MG63 (cell line): ENCODE results near the gene MOGAT1. TPM values are rescaled to one million over a fixed set of nuclear protein-coding genes. Genes with fewer than 3 reads are reported as not detected.
A peak's percentile ranks its signal among the peaks of the same experiment; 100 is the strongest.
"Not testable (repeated sequence)": the region's sequence is repeated elsewhere in the genome, so short reads cannot be mapped to it uniquely, and the experiment has no call there.

Experiments used
- DNase-seq: peaks from one replicate; pipeline ENCODE4 v3.0.0-alpha.2; 2020
- H3K27me3 ChIP-seq: fragments of 250-450 bp; sonication (Bioruptor Pico); 2 replicates; pipeline ENCODE4 v1.5.1; 2020; ENCODE audit warnings: mild to moderate bottlenecking, moderate library complexity
- H3K36me3 ChIP-seq: fragments of 250-450 bp; sonication (Bioruptor Pico); 2 replicates; pipeline ENCODE4 v1.5.1; 2020; ENCODE audit warnings: mild to moderate bottlenecking, moderate library complexity
- H3K4me3 ChIP-seq: fragments of 250-450 bp; sonication (Bioruptor Pico); 2 replicates; pipeline ENCODE4 v1.5.1; 2020; ENCODE audit warnings: mild to moderate bottlenecking, moderate library complexity
- H3K9me3 ChIP-seq: fragments of 250-450 bp; sonication (Bioruptor Pico); 2 replicates; pipeline ENCODE4 v1.5.1; 2020; ENCODE audit warnings: mild to moderate bottlenecking, moderate library complexity
- total RNA-seq: library from RNA; depleted of rRNA; stranded (reverse); fragments of >200 nt; shearing (Covaris generic); gene quantifications from 2 replicates; pipeline ENCODE4 v1.2.3, GENCODE V29; 2014; ENCODE audit warnings: low replicate concordance

Gene MOGAT1
- total RNA-seq, 1 experiment from 2014 or later = not detected

DNA sequence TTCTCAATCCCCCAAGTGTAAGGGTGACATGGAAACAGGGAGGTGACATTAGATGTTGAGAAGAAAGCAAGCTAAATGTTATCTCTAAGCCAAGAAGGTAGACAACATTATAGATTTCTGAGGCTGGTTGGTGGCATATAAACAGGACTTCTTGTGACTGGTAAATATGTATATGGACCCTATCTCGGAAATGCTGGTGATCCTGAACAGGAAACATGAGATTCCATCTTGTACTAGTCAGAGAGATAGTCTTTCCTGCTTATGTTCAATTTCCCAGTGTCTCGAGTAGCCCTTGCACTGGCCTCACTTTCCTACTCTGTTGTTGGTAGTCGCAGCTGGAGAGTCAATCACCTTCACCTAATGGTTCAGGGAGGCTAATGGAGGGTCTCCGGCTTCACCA is 26.8 kb downstream of the MOGAT1 start:
- DNase-seq = no peak
- no peaks in the 10 kb centered on the region for H3K27me3 ChIP-seq
- H3K9me3 ChIP-seq = no peaks in the 10 kb centered on the region
- H3K4me3 ChIP-seq = no peak overlapping the region
- no peaks in the 10 kb centered on the region for H3K36me3 ChIP-seq

DNA sequence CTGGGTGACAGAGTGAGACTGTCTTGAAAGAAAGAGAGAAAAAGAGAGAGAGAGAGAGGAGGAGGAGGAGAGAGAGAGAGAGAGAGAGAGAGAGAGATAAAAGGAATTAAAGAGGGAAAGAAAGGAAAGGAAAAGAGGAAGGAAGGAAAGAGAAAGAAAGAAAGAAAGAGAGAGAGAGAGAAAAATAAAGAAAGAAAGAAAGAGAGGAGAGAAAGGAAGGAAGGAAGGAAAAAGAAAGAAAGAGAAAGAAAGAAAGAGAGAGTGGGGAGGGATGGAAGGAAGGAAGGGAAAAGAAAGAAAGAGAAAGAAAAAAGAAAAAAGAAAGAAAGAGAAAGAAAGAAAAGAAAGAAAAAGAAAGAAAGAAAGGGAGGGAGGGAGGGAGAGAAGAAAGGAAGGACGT is 29.8 kb downstream of the MOGAT1 start:
- DNase-seq = no peak
- Histone ChIP-seq H3K36me3 (no peaks in the 10 kb centered on the region), H3K27me3 (no peaks in the 10 kb centered on the region), H3K4me3 (no peak overlapping the region), H3K9me3 (no peaks in the 10 kb centered on the region)

DNA sequence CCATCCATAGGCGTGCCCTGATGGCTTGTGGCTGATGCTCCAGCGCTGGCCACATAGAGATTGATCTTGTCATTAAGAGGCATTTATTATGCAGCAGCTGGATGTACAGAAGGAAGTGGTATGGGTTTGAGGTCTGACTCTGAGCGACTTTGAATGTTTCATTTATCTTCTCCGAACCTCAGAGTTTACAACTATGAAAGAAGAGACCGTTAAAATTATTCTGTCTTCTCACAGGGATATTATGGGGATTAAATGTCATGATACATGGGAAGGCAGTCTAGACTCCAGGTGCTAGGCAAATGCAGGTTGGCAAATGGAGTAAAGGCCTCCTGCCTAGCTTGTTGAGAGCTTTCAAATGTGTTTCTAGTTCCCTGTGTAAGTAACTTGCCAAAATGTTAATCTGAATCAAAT is 30.3 kb downstream of the MOGAT1 start:
- no peaks in the 10 kb centered on the region for H3K36me3 ChIP-seq
- H3K27me3 ChIP-seq = no peaks in the 10 kb centered on the region
- DNase-seq = no peak
- H3K4me3 ChIP-seq = no peak overlapping the region
- H3K9me3 ChIP-seq = no peaks in the 10 kb centered on the region

DNA sequence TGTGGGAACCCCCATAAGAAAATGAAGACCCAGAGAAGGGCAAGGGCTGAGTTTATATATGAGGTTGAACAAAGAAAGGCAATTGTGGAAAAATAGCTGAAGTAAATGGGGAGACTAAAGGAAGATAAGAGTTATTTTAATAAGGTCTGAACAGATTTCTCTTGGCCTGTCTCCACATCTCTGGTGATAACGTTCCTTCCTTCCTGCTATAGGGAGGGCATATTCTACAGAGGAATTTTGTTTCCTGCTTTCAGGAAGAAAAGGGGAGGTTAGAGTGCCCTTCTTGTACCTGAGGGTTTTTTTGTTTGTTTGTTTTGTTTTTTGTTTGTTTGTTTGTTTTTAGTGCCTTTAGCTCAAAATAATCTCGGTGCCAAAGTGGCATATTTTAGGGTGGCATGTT is 31.6 kb downstream of the MOGAT1 start:
- Histone ChIP-seq H3K27me3 (no peaks in the 10 kb centered on the region), H3K9me3 (no peaks in the 10 kb centered on the region), H3K36me3 (no peaks in the 10 kb centered on the region), H3K4me3 (no peak overlapping the region)
- no peak for DNase-seq

DNA sequence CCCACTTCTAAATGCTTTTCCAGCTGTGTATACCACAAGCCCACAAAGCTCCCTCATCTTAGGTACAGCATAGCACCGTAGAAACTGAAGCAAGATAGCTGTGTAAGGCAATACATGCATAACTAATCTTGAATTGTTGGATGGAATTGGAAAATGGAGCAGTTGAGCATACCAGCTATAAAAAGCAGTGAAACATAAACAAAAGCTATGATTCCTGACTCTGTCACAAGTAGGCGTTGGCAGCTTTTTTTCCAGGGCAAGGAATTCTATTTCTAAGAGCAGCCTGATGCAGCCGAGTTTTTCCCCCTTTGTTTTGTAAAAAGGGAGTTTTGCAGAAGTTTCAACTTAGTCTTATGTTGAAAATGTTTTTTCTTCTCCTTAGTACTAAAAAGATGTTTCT is 32.4 kb downstream of the MOGAT1 start:
- Histone ChIP-seq H3K36me3 (no peaks in the 10 kb centered on the region), H3K27me3 (no peaks in the 10 kb centered on the region), H3K9me3 (no peaks in the 10 kb centered on the region), H3K4me3 (no peak overlapping the region)
- DNase-seq = peak; percentile 44

DNA sequence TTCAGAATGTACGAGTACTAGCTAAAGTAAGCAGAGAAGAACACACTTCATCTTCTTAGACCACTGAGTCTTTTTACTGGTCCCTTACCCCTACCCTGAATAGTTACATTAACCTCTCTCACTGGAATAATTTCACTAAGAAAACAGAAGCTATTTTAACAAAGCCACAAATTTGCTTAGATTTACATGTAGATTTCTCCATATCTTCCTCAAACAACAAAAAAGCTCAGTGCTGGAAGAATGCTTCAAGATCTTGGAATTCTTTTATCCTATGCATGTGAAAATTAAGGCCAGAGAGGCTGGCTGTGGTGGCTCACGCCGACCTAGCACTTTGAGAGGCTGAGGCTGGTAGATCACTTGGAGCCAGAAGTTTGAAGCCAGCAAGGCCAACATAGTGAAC is 35.2 kb downstream of the MOGAT1 start:
- Histone ChIP-seq H3K9me3 (no peaks in the 10 kb centered on the region), H3K27me3 (no peaks in the 10 kb centered on the region), H3K36me3 (no peaks in the 10 kb centered on the region), H3K4me3 (no peak overlapping the region)
- DNase-seq = no peak

DNA sequence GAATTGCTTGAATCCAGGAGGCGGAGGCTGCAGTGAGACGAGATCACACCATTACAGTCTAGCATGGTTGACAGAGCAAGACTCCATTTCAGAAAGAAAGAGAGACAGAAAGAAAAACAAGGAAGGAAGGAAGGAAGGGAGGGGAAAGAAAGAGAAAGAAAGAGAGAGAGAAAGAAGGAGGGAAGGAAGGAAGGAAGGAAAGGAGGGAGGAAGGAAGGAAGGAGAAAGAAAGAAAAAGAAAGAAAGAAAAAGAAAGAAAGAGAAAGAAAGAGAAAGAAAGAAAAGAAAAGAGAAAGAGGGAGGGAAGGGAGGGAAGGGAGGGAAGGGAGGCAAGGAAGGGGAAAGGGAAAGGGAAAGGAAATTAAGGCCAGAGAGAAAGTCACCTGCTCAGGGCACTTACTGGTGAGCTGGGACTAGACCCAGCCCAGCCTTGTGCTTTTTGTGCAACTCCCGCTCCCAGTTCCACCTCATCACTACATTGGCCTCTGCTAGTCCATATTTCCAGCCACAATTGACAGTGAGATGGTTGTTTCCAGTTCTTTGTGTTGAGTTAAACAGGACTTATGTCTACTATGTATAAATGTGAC is 35.7 kb downstream of the MOGAT1 start:
- H3K27me3 ChIP-seq = no peaks in the 10 kb centered on the region
- H3K4me3 ChIP-seq = no peak overlapping the region
- no peaks in the 10 kb centered on the region for H3K36me3 ChIP-seq
- H3K9me3 ChIP-seq = no peaks in the 10 kb centered on the region
- DNase-seq = no peak

DNA sequence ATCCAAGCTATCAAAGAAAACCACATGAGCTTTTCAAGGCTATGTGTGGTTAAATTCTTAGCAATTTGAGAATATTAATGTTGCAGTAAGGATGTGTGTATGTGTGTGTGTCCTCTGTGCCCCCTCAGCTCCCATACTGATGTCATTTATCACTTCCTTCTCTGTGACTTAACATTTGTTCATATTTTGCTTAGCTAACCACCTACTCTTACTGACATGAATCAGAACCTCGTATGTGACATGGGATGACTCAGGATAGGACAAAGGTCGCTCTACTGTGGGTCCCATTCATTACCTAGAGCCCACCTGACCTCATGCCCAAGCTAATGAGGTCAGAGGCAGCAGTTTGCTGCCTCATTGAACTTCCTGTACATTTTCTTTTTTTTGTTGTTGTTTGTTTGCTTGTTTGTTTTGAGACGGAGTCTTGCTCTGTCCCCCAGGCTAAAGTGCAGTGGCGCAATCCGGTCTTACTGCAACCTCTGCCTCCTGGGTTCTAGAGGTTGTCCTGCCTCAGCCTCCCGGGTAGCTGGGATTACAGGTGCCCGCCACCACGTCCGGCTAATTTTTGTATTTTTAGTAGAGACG is 36.3 kb downstream of the MOGAT1 start:
- no peaks in the 10 kb centered on the region for H3K9me3 ChIP-seq
- H3K36me3 ChIP-seq = no peaks in the 10 kb centered on the region
- no peak overlapping the region for H3K4me3 ChIP-seq
- no peak for DNase-seq
- no peaks in the 10 kb centered on the region for H3K27me3 ChIP-seq

DNA sequence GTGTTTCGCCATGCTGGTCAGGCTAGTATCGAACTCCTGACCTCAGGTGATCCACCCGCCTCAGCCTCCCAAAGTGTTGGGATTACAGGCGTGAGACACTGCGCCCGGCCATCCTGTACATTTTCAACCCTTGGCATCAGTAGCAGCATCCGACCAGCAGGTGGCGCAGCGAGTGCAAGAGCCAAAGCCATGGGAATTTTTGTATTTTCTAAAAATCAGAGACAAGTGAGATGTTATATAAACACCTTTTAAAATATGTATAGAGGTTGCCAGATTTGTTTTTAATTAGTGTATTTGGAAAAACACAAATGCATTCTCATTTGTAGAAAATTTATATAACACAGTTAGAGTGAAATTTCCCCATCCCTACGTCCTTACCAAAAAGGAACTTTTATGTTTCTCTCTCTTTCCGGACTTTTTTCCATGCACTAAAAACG is 36.8 kb downstream of the MOGAT1 start:
- no peaks in the 10 kb centered on the region for H3K9me3 ChIP-seq
- no peaks in the 10 kb centered on the region for H3K27me3 ChIP-seq
- peak; percentile 63 for DNase-seq
- no peaks in the 10 kb centered on the region for H3K36me3 ChIP-seq
- H3K4me3 ChIP-seq = no peak overlapping the region

DNA sequence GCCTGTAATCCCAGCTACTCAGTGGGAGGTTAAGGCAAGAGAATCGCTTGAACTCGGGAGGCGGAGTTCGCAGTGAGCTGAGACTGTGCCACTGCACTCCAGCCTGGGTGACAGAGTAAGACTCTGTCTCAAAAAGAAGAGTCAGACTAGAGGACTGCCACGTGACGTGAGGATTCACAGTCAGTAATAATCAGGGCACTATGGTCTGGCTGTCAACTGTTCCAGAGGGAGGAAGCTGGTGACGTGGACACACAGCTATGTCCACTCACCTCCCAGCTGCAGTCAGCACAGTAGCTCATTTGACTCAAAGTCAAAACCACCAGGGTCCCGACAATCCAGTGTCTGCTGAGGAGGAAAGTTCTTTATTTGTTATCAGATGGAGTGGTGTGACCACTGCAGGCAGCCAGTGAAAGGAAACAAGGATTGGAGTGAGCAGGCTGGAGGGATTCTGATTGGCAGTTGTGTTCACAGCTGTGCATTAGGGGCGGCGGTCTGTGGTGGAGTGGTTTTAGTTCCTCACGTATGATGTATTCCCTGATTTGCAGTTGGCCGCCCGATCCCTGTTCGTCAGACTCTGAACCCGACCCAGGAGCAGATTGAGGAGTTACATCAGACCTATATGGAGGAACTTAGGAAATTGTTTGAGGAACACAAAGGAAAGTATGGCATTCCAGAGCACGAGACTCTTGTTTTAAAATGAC is 37.9 kb downstream of the MOGAT1 start:
- DNase-seq = peak; percentile 98
- no peaks in the 10 kb centered on the region for H3K36me3 ChIP-seq
- H3K4me3 ChIP-seq = peak overlapping the region; percentile 19
- no peaks in the 10 kb centered on the region for H3K9me3 ChIP-seq
- H3K27me3 ChIP-seq = no peaks in the 10 kb centered on the region

DNA sequence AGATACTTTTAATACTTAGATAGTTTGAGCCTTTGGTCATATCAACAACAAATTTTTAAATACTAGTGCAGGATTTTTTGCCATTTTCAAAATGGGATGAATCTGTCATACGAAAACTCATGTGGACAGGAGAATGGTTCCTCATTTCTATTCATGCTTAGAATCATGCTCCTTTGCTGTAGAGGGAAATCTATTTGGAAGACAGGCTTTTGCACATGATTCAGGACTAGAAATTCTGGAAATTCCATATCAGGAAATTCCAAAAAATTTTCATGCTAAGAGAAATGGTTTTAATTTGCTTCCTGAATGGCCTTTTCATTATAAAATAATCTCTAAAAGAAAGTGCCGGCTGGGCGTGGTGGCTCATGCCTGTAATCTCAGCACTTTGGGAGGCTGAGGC is 39.3 kb downstream of the MOGAT1 start:
- no peak overlapping the region for H3K4me3 ChIP-seq
- no peaks in the 10 kb centered on the region for H3K9me3 ChIP-seq
- H3K36me3 ChIP-seq = no peaks in the 10 kb centered on the region
- H3K27me3 ChIP-seq = no peaks in the 10 kb centered on the region
- DNase-seq = no peak

DNA sequence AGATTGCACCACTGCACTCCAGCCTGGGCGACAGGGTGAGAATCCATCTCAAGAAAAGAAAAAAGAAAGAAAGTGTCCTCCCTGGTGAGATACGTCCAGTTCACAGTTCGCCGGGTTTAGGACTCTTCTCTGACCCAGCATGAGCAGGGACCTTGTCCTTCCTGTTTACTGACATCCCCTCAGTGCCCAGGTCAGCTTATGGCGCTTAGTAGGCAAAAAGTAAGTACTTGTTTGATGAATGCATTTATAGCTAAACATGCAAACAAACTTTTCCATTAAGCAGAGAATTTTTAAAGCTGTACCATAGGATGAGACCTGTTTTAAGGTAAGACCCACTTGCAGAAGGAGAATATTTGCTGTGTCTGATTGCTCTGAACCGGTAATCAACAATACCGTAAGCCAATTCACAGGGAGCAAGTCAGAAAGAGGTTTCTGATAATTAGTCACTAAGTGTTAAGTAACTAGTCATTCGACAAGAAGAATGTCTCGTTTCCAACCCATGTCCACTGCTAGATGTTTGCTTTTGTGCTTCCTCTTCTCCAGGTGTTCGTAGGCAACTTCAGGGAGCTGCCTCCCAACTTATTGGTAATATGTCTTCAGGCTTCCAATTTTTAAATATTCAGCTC is 40.0 kb downstream of the MOGAT1 start:
- H3K9me3 ChIP-seq = no peaks in the 10 kb centered on the region
- DNase-seq = no peak
- no peaks in the 10 kb centered on the region for H3K27me3 ChIP-seq
- H3K4me3 ChIP-seq = no peak overlapping the region
- no peaks in the 10 kb centered on the region for H3K36me3 ChIP-seq

DNA sequence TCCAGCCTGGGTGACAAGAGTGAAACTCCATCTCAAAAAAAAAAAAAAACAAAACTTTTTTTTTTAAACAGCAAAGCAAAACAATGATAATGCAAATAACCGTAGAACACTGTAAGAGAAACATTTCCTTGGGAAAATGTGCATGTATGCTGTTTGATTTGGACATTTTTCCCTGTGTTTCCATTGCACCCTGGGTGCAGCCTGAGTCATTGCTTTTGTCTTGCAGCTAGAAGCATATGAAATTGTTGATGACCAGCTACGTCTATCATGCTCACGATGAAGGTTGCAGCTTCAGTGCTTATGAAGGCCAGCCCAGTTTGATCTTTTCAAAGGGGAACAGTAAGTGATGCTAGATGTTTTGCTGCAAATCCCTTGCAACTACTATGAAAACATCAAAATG is 41.5 kb downstream of the MOGAT1 start:
- Histone ChIP-seq H3K27me3 (no peaks in the 10 kb centered on the region), H3K9me3 (no peaks in the 10 kb centered on the region), H3K4me3 (no peak overlapping the region), H3K36me3 (no peaks in the 10 kb centered on the region)
- no peak for DNase-seq

DNA sequence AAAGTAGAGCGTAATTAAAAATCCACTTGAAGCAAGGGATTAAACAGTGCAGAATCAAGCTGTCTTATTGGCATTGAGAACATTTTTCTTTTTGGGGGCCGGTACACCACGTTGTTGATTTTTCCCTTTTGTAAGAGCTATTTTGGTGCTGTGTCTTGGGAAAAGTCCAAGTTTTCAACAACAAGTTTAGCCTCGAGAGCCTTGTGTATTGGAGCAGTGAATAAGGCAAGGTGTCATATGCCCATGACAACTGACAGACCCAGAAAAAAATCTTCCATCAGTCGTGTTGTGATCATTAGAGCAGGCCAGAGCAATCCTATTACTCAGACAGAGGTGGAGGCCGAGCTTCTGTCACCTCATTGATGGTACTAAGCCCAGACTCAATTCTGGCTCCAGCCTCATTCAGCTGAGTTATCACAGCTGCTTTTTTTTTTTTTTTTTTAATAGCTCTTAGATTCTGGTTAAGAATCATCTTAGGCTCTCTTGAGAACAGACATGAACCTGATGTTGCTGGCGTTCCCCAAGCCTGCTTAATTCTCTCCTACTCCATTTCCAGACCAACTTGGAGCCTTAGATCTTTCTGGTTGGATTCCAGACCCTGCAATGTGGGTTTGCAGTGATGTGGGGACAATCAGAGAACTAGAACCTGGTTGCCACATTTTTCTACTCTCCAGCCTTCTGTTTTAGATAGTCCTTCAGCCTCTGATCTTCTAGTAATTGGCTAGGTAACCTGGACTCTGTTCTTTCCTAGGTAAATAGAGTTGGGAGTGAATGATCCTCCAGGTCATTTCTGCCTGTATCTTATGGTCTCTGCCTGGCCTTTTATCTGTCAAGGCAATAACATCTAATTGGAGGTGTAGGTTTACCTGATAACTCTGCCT is 43.1 kb downstream of the MOGAT1 start:
- no peaks in the 10 kb centered on the region for H3K36me3 ChIP-seq
- no peak overlapping the region for H3K4me3 ChIP-seq
- DNase-seq = no peak
- no peaks in the 10 kb centered on the region for H3K27me3 ChIP-seq
- no peaks in the 10 kb centered on the region for H3K9me3 ChIP-seq

DNA sequence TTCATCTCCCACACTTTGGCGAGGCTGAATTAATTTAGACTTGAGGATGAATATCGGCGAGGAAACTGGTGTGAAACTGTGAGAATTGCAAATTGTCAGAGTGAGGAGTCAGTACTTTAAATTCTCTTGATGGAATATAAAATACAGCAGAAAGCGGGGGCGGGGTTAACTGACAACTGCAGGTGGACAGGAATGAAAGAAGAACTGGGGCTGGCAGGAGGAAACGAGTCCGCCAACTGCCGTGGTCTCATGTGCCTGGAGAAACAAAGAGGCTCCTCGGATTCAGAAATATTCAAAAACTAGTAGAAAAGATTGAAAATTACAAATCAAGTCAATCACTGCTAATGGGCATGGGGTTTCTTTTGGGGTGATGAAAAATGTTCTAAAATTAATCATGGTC is 44.3 kb downstream of the MOGAT1 start:
- Histone ChIP-seq H3K4me3 (no peak overlapping the region), H3K9me3 (no peaks in the 10 kb centered on the region), H3K27me3 (no peaks in the 10 kb centered on the region), H3K36me3 (no peaks in the 10 kb centered on the region)
- no peak for DNase-seq

DNA sequence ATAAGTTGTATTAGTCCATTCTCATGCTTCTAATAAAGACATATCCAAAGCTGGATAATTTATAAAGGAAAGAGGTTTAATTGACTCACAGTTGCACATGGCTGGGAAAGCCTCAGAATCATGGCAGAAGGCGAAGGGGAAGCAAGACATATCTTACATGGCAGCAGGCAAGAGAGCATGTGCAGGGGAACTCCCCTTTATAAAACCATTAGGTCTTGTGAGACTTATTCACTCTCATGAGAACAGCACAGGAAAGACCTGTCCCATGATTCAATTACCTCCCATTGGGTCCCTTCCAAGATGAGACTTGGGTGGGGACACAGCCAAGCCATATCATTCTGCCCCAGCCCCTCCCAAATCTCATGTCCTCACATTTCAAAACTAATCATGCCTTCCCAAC is 48.3 kb downstream of the MOGAT1 start:
- H3K4me3 ChIP-seq, H3K27me3 ChIP-seq, DNase-seq, H3K36me3 ChIP-seq, H3K9me3 ChIP-seq: not testable (repeated sequence)

DNA sequence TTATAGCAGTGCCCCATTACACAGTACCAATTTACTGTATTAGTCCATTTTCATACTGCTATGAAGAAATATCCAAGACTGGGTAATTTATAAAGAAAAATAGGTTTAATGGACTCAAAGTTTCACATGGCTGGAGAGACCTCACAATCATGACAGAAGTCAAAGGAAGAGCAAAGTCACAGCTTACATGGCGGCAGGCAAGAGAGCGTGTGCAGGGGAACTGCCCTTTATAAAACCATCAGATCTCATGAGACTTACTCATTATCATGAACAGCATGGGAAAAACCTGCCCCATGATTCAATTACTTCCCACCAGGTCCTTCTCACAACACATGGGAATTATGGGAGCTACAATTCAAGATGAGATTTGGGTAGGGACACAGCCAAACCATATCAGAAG is 50.1 kb downstream of the MOGAT1 start:
- not testable (repeated sequence) for H3K36me3 ChIP-seq, H3K9me3 ChIP-seq, DNase-seq, H3K4me3 ChIP-seq, H3K27me3 ChIP-seq
